B cell (primary cell): ENCODE measurements around the gene RAE1.

Source experiments
- EZH2 ChIP-seq: IDR thresholded peaks from 2 replicates; pipeline ENCODE4 v1.6.1; 2012; ENCODE audit warnings: borderline replicate concordance, low read depth, mild to moderate bottlenecking, moderate library complexity, low read length; ENCODE audit not compliant: insufficient read depth, poor library complexity, severe bottlenecking
- TF ChIP-seq, protein P1 (sequence below): fragments of 200-600 bp; IDR thresholded peaks from one replicate; pipeline ENCODE4 v1.8.0; 2022; ENCODE audit warnings: antibody characterized with exemption, mild to moderate bottlenecking

DNA sequence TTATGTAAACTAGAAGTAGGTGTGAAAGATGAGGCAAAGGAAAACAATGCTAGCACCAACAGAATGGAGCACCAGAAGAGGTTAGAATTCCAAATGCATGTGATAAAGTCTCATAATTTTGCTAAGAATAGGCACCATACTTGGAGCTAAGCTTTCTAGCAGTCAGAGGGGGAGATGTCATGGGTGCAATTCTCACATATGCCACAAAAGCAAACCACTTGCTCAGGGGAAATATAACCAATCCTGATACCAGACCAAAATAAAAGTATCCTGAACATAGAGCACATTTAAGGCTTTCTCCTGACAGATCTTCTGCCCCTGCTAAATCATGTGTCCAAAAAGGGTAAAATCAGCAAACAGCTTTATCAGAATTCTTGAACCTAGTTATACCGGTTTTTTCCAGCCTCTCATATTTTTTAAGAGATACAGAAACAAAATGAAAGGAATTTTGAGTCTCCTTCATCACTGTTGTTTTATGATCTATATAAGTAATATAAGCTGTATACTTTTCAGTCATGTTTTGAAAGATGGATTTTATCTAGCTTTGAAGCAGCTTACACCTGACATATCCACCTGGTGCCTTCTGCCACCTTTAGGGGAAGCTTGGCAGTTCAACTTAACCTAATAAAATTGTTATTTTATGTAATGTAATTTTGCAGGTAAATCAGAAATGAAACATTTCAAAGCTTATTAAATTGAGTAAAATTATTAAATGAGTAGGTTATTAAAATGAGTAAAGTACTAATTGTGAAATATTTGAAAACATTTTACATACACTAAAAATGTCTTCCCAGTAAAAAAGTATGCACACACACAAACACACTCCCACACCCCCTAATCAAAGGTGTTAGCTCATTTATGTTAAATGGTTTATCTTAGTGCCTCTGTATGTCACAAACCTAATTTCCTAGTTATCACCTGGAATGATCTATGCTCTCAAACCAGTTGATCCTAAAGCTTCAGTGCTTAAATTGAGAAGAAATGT lies 18.7 kb upstream of the RAE1 start:
- TF ChIP-seq, protein P1, sequence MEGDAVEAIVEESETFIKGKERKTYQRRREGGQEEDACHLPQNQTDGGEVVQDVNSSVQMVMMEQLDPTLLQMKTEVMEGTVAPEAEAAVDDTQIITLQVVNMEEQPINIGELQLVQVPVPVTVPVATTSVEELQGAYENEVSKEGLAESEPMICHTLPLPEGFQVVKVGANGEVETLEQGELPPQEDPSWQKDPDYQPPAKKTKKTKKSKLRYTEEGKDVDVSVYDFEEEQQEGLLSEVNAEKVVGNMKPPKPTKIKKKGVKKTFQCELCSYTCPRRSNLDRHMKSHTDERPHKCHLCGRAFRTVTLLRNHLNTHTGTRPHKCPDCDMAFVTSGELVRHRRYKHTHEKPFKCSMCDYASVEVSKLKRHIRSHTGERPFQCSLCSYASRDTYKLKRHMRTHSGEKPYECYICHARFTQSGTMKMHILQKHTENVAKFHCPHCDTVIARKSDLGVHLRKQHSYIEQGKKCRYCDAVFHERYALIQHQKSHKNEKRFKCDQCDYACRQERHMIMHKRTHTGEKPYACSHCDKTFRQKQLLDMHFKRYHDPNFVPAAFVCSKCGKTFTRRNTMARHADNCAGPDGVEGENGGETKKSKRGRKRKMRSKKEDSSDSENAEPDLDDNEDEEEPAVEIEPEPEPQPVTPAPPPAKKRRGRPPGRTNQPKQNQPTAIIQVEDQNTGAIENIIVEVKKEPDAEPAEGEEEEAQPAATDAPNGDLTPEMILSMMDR, result no peak
- TF ChIP-seq EZH2, result no peak
